Uterus (tissue), 2 donors: ENCODE results near the gene COX11.

Experiments
- POLR2A ChIP-seq, 2 donors: fragments of 450-650 bp; IDR thresholded peaks; one replicate each; pipeline ENCODE4 v1.6.1; 2016; ENCODE audit warnings: antibody characterized with exemption in 2 of 2, mild to moderate bottlenecking in 1 of 2, moderate library complexity in 1 of 2
- TF ChIP-seq, protein P1 (sequence below), 4 experiments: fragments of 200-600 bp in 2 of 4; fragments of 450-650 bp in 2 of 4; sonication (generic) in 2 of 4; IDR thresholded peaks; one replicate each; pipeline ENCODE4 v1.5.1; 2016 to 2019; ENCODE audit warnings: antibody characterized with exemption in 4 of 4, mild to moderate bottlenecking in 2 of 4, moderate library complexity in 1 of 4

GRCh38 chr17:54979657-54980056 is 11.2 kb upstream of the COX11 start:
- TF ChIP-seq, protein P1, sequence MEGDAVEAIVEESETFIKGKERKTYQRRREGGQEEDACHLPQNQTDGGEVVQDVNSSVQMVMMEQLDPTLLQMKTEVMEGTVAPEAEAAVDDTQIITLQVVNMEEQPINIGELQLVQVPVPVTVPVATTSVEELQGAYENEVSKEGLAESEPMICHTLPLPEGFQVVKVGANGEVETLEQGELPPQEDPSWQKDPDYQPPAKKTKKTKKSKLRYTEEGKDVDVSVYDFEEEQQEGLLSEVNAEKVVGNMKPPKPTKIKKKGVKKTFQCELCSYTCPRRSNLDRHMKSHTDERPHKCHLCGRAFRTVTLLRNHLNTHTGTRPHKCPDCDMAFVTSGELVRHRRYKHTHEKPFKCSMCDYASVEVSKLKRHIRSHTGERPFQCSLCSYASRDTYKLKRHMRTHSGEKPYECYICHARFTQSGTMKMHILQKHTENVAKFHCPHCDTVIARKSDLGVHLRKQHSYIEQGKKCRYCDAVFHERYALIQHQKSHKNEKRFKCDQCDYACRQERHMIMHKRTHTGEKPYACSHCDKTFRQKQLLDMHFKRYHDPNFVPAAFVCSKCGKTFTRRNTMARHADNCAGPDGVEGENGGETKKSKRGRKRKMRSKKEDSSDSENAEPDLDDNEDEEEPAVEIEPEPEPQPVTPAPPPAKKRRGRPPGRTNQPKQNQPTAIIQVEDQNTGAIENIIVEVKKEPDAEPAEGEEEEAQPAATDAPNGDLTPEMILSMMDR (IDR thresholded peaks at IDR 0.05) = no peak
- TF ChIP-seq POLR2A (IDR thresholded peaks at IDR 0.05) = no peak
